B cell (primary cell): ENCODE results near the gene NAV1. TPM values are rescaled to one million over a fixed set of nuclear protein-coding genes. Genes with fewer than 3 reads are reported as not detected.
A peak's percentile ranks its signal among the peaks of the same experiment; 100 is the strongest.

Experiments
- ATAC-seq: fragments of 200-7000 bp; cut with Tn5 transposase; one replicate; pipeline ENCODE4 v1.10.0; 2021; ENCODE audit warnings: low read depth, mild to moderate bottlenecking, moderate number of reproducible peaks, moderate library complexity
- CTCF ChIA-PET: fragments of 350-600 bp; sonication (Branson Sonifier 250); formaldehyde crosslinking; loops from one replicate; lab custom pipeline; 2021; ENCODE audit warnings: antibody characterized with exemption, inconsistent platforms; lab: Charles Lee
- POLR2A ChIA-PET: fragments of 350-600 bp; sonication (Branson Sonifier 250); formaldehyde crosslinking; loops from one replicate; lab custom pipeline; 2021; ENCODE audit warnings: antibody characterized with exemption; lab: Charles Lee
- DNase-seq: peaks from one replicate; pipeline ENCODE4 v3.0.0; 2013
- H2AFZ ChIP-seq: 2 replicates; pipeline ENCODE4 v1.6.1; 2012; ENCODE audit warnings: mild to moderate bottlenecking, low read depth, low read length; ENCODE audit not compliant: insufficient read depth, poor library complexity, severe bottlenecking
- H3K27ac ChIP-seq, 2 donors: 1 replicate in 1 of 2; 2 replicates in 1 of 2; pipeline ENCODE4 v1.5.1; 2012 to 2013; ENCODE audit warnings: low read length in 2 of 2, mild to moderate bottlenecking in 2 of 2, moderate library complexity in 1 of 2
- H3K27me3 ChIP-seq, 4 experiments: fragments of 200-600 bp in 1 of 4; sonication (generic) in 1 of 4; replicated peaks in 1 of 4; 1 replicate in 2 of 4; 2 replicates in 2 of 4; pipeline versions ENCODE4 v1.6.1 to v1.7.0; 2013 to 2016; ENCODE audit warnings: low read length in 3 of 4, mild to moderate bottlenecking in 2 of 4, mixed read lengths in 1 of 4, moderate library complexity in 1 of 4; ENCODE audit not compliant: insufficient read depth in 4 of 4, control insufficient read depth in 3 of 4; ENCODE audit errors: control extremely low read depth in 1 of 4
- H3K36me3 ChIP-seq, 2 experiments: replicated peaks in 1 of 2; 1 replicate in 1 of 2; 2 replicates in 1 of 2; pipeline versions ENCODE4 v1.6.1 to v1.7.1; 2013; ENCODE audit warnings: low read length in 1 of 2; ENCODE audit not compliant: insufficient read depth in 2 of 2, control insufficient read depth in 1 of 2; ENCODE audit errors: control extremely low read depth in 1 of 2, extremely low read depth in 1 of 2
- H3K4me1 ChIP-seq, 2 donors: fragments of 200-600 bp in 1 of 2; sonication (generic) in 1 of 2; 1 replicate in 1 of 2; 2 replicates in 1 of 2; pipeline versions ENCODE4 v1.5.1 to v1.6.1; 2013 to 2017; ENCODE audit warnings: low read length in 2 of 2; ENCODE audit not compliant: control insufficient read depth in 2 of 2, insufficient read depth in 2 of 2
- H3K4me2 ChIP-seq: replicated peaks from 2 replicates; pipeline ENCODE3; 2012; ENCODE audit warnings: mild to moderate bottlenecking, low read depth, low read length; ENCODE audit not compliant: poor library complexity, severe bottlenecking
- H3K4me3 ChIP-seq, 5 experiments: fragments of 200-600 bp in 1 of 5; sonication (generic) in 1 of 5; 1 replicate in 3 of 5; 2 replicates in 2 of 5; pipeline versions ENCODE4 v1.5.1 to v1.7.0; 2011 to 2016; ENCODE audit warnings: low read length in 4 of 5, mild to moderate bottlenecking in 4 of 5, low read depth in 2 of 5, control low read depth in 1 of 5, moderate library complexity in 1 of 5; ENCODE audit not compliant: insufficient read depth in 1 of 5; ENCODE audit errors: control extremely low read depth in 1 of 5, extremely low read depth in 1 of 5
- H3K79me2 ChIP-seq: fragments of 200-600 bp; sonication (generic); one replicate; pipeline ENCODE4 v1.6.0; 2016; ENCODE audit warnings: low read length; ENCODE audit not compliant: control insufficient read depth, insufficient read depth
- H3K9ac ChIP-seq: fragments of 200-600 bp; sonication (generic); 2 replicates; pipeline ENCODE4 v1.6.1; 2017; ENCODE audit warnings: mild to moderate bottlenecking, low read length, moderate library complexity
- H3K9me3 ChIP-seq, 3 donors: one replicate each; pipeline versions ENCODE4 v1.6.1 to v1.7.1; 2013; ENCODE audit warnings: low read length in 2 of 3; ENCODE audit not compliant: control insufficient read depth in 2 of 3, insufficient read depth in 1 of 3; ENCODE audit errors: control extremely low read depth in 1 of 3
- H4K20me1 ChIP-seq: 2 replicates; pipeline ENCODE4 v1.6.0; 2012; ENCODE audit warnings: mild to moderate bottlenecking, low read length; ENCODE audit not compliant: insufficient read depth, control insufficient read depth, poor library complexity, severe bottlenecking
- H3K27ac Mint-ChIP-seq: one replicate; pipeline ENCODE4 v1.8.0; 2021; ENCODE audit warnings: mixed read lengths
- H3K27me3 Mint-ChIP-seq: one replicate; pipeline ENCODE4 v1.8.0; 2021; ENCODE audit warnings: mixed read lengths
- H3K4me1 Mint-ChIP-seq: one replicate; pipeline ENCODE4 v1.8.0; 2021; ENCODE audit warnings: mixed read lengths
- H3K4me3 Mint-ChIP-seq: one replicate; pipeline ENCODE4 v1.8.0; 2021; ENCODE audit warnings: mixed read lengths
- H3K9me3 Mint-ChIP-seq: one replicate; pipeline ENCODE4 v1.8.0; 2022; ENCODE audit warnings: mixed read lengths; ENCODE audit not compliant: insufficient read depth
- EZH2 ChIP-seq: IDR thresholded peaks from 2 replicates; pipeline ENCODE4 v1.6.1; 2012; ENCODE audit warnings: borderline replicate concordance, low read depth, mild to moderate bottlenecking, moderate library complexity, low read length; ENCODE audit not compliant: insufficient read depth, poor library complexity, severe bottlenecking
- WGBS: methylation state at CpG from one replicate; pipeline ENCODE4 v1.1.5; 2013; ENCODE audit warnings: missing lambda C conversion rate; ENCODE audit not compliant: insufficient coverage; 5-methylcytosine and 5-hydroxymethylcytosine counted together
- intact Hi-C: fragments of 100-400 bp; cut with micrococcal nuclease; formaldehyde crosslinking; loops from one replicate; pipeline ENCODE4 v1.10.0; 2022
- polyA plus RNA-seq: library from polyadenylated mRNA; depleted of rRNA; stranded (reverse); fragments of >200 nt; gene quantifications from 2 replicates; pipeline ENCODE4 v1.2.3, GENCODE V29; 2012
- total RNA-seq, 2 donors: library from RNA; stranded (reverse); fragments of 120-200 nt in 1 of 2; gene quantifications; 1 replicate in 1 of 2; 2 replicates in 1 of 2; pipeline versions ENCODE4 v1.2.3 to v1.2.4, GENCODE V29; 2013 to 2022
- TF ChIP-seq, protein P1 (sequence below): fragments of 200-600 bp; IDR thresholded peaks from one replicate; pipeline ENCODE4 v1.8.0; 2022; ENCODE audit warnings: antibody characterized with exemption, mild to moderate bottlenecking

The NAV1 gene
- total and polyA plus RNA-seq, 2 donors (not counting 1 experiment from before 2014, with no cell fraction given): 1.5 to 4.3 TPM

GRCh38 chr1:201506092-201506491 is 32.8 kb upstream of the NAV1 start:
- Mint-ChIP-seq H3K4me3 (peak overlapping the region; percentile 94), H3K9me3 (no peaks in the 10 kb centered on the region), H3K4me1 (peaks cover 32% of the 10 kb centered on the region), H3K27ac (peak overlapping the region; percentile 83), H3K27me3 (no peaks in the 10 kb centered on the region)
- H3K4me3 ChIP-seq: peak overlapping the region in 4 of 5 experiments; percentile 65 to 87 (median 75)
- ChIA-PET POLR2A (interaction anchor here (1.1 kb wide), 1 partner anchor 24 kb away, joined by 4 read pairs; no protein-coding TSS in a partner anchor), CTCF (interaction anchor here (1.0 to 2.0 kb wide), 3 partner anchors 10 to 28 kb away, joined by 3 to 12 read pairs (median 3); no protein-coding TSS in a partner anchor)
- peak overlapping the region; percentile 98 for H3K4me2 ChIP-seq
- WGBS: 82% methylated on average over 3 of the region's 3 CpGs
- peaks cover 20 to 26% of the 10 kb centered on the region in 2 donors for H3K4me1 ChIP-seq
- TF ChIP-seq EZH2: no peak
- TF ChIP-seq, protein P1, sequence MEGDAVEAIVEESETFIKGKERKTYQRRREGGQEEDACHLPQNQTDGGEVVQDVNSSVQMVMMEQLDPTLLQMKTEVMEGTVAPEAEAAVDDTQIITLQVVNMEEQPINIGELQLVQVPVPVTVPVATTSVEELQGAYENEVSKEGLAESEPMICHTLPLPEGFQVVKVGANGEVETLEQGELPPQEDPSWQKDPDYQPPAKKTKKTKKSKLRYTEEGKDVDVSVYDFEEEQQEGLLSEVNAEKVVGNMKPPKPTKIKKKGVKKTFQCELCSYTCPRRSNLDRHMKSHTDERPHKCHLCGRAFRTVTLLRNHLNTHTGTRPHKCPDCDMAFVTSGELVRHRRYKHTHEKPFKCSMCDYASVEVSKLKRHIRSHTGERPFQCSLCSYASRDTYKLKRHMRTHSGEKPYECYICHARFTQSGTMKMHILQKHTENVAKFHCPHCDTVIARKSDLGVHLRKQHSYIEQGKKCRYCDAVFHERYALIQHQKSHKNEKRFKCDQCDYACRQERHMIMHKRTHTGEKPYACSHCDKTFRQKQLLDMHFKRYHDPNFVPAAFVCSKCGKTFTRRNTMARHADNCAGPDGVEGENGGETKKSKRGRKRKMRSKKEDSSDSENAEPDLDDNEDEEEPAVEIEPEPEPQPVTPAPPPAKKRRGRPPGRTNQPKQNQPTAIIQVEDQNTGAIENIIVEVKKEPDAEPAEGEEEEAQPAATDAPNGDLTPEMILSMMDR: no peak
- H2AFZ ChIP-seq: peak overlapping the region; percentile 92
- H3K9ac ChIP-seq: peak overlapping the region; percentile 84
- DNase-seq: no peak
- no peak for ATAC-seq
- intact Hi-C loops: loop anchor here (1.0 to 5.0 kb wide), 2 partner anchors 24 to 656 kb away; partner anchors contain the start of gene PTPN7
- H3K79me2 ChIP-seq: peaks cover 23% of the 10 kb centered on the region
- H3K9me3 ChIP-seq: no peaks in the 10 kb centered on the region
- H3K27ac ChIP-seq: peak overlapping the region in 1 of 2 donors; percentile 67
- H3K36me3 ChIP-seq: no peaks in the 10 kb centered on the region
- H4K20me1 ChIP-seq: no peaks in the 10 kb centered on the region
- H3K27me3 ChIP-seq: no peaks in the 10 kb centered on the region
